ENCODE measurements around the gene TNNI2.

TNNI2 gene

DNA sequence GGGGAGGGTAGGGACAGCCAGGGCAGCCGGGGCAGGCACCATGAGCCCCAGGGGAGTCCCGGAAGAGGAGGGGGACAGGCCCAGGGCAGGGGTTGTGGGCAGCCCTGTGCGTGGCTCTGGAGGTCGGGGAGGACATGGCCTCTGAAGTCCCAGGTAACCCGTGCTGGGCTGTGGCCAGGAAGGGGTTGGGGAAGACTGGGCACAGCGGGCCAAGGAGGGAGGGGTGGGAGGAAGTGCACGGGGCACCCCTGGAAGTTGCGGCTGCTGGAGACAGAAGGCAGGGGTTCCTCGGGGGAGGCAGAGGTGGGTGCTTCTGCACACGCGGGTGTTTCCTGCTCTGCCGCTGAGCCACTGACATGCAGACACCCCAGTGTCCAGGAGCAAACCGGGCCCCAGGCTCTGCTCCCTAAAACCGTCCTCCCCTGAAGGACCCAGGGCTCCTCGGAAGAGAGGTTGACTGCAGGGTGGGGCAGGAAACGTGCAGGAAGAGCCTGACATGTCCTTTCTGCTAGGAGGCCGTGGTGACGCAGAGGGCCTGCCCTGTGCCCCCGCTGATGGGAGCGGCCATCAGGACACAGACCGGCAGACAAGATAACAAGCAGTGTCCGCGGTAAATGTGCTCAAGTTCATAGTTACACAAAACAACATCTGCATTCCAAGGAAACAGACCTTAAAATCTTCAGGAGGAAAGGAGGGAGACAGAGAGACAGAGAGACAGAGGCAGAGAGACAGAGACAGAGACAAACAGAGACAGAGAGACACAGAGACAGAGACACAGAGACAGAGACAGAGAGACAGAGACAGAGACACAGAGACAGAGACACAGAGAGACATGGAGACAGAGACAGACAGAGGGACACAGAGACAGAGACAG is 5.7 kb downstream of the TNNI2 start:
- TF ChIP-seq, protein P1, sequence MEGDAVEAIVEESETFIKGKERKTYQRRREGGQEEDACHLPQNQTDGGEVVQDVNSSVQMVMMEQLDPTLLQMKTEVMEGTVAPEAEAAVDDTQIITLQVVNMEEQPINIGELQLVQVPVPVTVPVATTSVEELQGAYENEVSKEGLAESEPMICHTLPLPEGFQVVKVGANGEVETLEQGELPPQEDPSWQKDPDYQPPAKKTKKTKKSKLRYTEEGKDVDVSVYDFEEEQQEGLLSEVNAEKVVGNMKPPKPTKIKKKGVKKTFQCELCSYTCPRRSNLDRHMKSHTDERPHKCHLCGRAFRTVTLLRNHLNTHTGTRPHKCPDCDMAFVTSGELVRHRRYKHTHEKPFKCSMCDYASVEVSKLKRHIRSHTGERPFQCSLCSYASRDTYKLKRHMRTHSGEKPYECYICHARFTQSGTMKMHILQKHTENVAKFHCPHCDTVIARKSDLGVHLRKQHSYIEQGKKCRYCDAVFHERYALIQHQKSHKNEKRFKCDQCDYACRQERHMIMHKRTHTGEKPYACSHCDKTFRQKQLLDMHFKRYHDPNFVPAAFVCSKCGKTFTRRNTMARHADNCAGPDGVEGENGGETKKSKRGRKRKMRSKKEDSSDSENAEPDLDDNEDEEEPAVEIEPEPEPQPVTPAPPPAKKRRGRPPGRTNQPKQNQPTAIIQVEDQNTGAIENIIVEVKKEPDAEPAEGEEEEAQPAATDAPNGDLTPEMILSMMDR (IDR thresholded peaks at IDR 0.05; ENCODE audit: insufficient read depth, low read depth, low read length, missing control alignments) = no peak
- DNase-seq (ENCODE audit: low read depth) = no peak
- no peak overlapping the region for H3K4me3 ChIP-seq (ENCODE audit: low read depth, low read length)

DNA sequence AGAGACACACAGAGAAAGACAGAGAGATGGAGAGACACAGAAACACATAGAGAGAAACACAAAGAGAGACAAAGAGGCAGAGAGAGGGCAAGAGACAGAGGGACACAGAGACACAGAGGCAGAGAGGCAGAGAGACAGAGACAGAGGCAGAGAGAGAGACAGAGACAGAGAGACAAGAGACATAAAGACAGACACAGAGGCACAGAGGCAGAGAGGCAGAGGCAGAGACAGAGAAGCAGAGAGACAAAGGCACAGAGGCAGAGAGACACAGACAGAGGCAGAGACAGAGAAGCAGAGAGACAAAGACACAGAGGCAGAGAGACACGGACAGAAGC is 6.3 kb downstream of the TNNI2 start:
- TF ChIP-seq, protein P1 (IDR thresholded peaks at IDR 0.05; ENCODE audit: insufficient read depth, low read depth, low read length, missing control alignments) = no peak
- DNase-seq (ENCODE audit: low read depth) = no peak
- H3K4me3 ChIP-seq (ENCODE audit: low read depth, low read length) = no peak overlapping the region

DNA sequence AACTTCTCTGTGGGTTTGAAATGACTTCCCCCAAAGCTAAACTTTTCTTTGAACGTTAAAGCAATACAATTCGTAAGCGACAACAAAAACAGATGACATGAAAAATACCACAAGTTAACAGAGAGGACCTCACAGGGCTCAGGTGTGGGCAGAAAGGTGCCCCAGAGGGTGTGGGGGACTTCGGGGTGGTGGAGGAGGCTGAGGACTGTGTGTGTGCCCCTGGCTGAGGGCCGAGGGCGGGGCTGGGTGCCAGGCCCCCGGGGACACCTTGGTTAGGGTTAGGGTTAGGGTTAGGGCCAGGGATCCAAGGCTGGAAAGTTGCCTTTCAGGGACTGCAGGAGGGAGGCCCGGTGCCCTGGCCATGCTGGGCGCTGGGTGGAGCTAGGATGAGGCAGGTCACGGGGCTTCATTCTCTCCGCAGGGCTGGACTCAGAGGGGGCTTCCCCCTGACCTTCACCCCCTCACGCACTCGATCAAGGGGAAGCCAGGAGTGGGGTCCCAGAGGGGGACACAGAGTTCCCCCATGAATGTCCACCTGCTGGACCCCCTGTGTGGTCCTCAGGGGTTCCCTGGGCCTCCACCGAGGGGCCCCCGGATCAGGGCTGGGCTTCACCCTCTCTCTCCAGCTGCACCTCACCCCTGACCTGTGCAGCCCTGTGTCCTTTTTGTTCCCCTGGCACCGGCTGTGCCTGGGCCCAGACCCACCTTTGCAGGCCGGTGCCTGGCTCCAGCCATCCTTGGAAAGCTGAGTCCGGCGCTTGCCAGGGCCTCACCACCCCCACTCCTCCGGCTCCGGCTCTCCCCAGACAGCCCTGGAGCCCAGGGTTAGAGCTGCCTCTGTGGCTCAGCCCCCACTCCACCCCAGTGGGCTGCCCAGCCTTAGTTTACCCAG is 7.0 kb downstream of the TNNI2 start:
- TF ChIP-seq, protein P1 (IDR thresholded peaks at IDR 0.05; ENCODE audit: insufficient read depth, low read depth, low read length, missing control alignments) = no peak
- DNase-seq (ENCODE audit: low read depth) = no peak

DNA sequence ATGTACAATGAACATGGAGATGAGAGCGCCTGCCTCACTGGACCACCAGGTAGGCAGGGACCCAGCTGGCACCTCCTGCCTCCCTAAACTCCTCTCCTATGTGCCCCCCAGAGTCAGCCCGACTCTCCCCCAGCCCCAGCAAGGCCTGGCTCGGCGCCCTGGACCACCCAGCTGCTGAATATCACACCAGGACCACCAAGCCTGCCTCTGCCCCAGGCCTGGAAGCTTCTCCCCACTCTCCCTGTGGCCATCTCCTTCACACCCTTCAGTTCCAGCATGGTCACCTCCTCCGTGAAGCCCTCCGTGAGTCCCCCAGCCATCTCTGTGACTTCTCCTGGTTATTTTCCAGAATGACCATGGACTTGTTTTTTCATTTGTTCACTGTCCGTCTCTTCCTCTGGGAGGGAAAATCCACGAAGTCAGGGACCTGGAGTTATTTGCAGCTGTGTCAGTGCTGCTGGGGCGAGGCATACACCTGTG is 7.7 kb downstream of the TNNI2 start:
- TF ChIP-seq, protein P1 (IDR thresholded peaks at IDR 0.05; ENCODE audit: insufficient read depth, low read depth, low read length, missing control alignments) = no peak
- H3K4me3 ChIP-seq (ENCODE audit: low read depth, low read length) = no peak overlapping the region
- DNase-seq (ENCODE audit: low read depth) = no peak

More for the DNA sequence above, 7.0 kb downstream of the TNNI2 start:
- no peak overlapping the region for H3K4me3 ChIP-seq (ENCODE audit: low read depth, low read length)

DNA sequence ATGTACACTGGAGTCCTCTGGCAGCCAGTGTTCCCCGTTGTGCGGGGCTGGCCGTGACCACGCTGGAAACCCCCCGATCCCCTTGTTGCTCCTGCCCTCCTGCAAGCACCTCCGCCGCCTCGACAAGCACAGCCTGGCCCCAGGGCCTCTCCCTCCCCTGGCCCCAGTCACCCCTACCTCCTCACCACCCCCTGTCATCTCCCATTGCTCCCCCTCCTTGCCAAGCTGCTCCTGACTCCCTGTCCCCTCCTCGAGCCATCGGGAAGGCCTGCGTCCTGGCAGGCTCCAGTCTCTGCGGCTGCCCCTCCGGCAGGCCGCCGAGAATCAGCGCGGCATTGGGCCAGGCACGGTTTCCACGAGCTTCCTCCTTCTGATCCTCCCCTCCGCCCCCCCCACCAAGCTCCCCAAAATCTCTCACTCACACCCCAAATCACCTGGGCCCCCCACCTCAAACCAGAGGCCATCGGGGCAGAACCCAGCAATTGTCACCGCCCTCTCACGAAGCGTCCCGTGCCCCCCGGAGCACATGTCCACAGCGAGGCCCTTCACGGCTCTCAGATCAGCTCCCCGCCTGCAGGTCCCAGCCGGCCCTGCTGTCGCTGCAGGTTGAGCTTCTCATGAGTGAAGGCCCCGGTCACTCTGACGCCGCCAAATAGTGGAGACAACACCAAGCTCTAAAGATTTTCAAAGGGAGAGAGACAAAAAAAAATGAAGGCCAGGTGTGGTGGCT is 8.4 kb downstream of the TNNI2 start:
- DNase-seq (ENCODE audit: low read depth) = no peak
- TF ChIP-seq, protein P1 (IDR thresholded peaks at IDR 0.05; ENCODE audit: insufficient read depth, low read depth, low read length, missing control alignments) = no peak
- no peak overlapping the region for H3K4me3 ChIP-seq (ENCODE audit: low read depth, low read length)

DNA sequence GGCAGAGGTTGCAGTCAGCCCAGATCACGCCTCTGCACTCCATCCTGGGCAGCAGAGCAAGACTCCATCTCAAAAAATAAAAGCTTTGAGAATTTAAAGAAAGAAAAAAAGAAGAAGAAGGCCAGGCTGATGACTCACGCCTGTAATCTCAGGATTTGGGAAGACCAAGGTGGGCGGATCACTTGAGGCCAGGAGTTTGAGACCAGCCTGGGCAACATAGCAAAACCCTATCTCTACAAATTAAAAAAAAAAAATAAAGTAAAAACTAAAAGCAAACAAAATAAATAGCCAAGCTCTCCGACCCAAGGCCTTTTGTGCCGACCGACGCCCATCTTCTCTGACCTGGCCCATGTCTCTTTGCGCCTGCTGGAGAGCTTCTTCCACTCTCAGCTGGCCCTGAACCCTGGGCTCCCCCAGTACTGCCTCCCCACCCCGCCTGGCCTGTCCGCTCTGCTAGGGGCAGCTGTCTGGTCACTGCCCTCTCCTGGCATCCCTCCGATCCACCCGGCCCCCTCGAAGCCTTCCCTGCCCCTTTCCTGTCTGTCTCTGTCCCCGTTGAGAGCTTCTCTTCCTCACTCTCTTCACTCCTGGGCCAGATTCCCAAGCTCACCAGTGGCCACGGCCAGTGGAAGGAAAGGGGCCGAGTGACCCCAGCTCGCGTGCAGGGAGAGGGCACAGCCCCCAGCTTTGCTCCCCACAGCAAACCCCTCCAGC is 9.3 kb downstream of the TNNI2 start:
- no peak overlapping the region for H3K4me3 ChIP-seq (ENCODE audit: low read depth, low read length)
- TF ChIP-seq, protein P1 (IDR thresholded peaks at IDR 0.05; ENCODE audit: insufficient read depth, low read depth, low read length, missing control alignments) = no peak
- DNase-seq (ENCODE audit: low read depth) = no peak
